GM19240 (cell line): ENCODE results near the gene ZBTB12.
"Not testable (repeated sequence)": the region's sequence is repeated elsewhere in the genome, so short reads cannot be mapped to it uniquely, and the experiment has no call there.

Experiments used
- DNase-seq: peaks from one replicate; pipeline ENCODE4 v3.0.0; 2011; ENCODE audit warnings: low spot score; ENCODE audit not compliant: insufficient read length

The ZBTB12 gene

GRCh38 chr6:31851980-31852718 is 49.7 kb downstream of the ZBTB12 start:
- DNase-seq: not testable (repeated sequence)

GRCh38 chr6:31851485-31851832 is 50.4 kb downstream of the ZBTB12 start:
- no peak for DNase-seq

- DNase-seq: no peak
These were observed 51.0 kb downstream of the ZBTB12 start for GRCh38 chr6:31850765-31851484.
